GM18511 (cell line): ENCODE measurements around the gene ROBO1.
"Not testable (repeated sequence)": the region's sequence is repeated elsewhere in the genome, so short reads cannot be mapped to it uniquely, and the experiment has no call there.

Source experiments
- ATAC-seq: cut with Tn5 transposase; IDR thresholded peaks from one replicate; pipeline ENCODE4 v1.9.1; 2021; ENCODE audit warnings: mild to moderate bottlenecking, moderate library complexity; ENCODE audit not compliant: unreplicated experiment

The ROBO1 gene

DNA sequence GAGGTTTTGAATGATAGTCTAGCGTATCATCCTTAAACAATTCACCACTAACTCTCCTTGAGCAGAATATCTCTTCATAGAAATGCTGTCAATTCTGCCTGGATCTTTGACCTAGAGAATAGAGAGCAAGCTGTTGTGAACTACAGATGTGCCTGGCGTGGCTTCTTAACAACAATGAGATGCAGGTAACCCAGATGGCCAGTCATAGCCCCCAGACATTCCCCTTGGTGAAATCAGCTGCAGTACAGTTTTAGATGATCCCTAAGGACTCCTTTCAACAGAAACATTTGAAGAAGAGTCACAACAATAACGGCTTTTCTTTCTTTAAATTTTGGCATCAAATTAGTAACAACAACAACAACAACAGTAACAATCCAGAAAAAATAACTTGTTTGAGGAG, 1041.3 kb downstream of the ROBO1 start:
- ATAC-seq: no peak

DNA sequence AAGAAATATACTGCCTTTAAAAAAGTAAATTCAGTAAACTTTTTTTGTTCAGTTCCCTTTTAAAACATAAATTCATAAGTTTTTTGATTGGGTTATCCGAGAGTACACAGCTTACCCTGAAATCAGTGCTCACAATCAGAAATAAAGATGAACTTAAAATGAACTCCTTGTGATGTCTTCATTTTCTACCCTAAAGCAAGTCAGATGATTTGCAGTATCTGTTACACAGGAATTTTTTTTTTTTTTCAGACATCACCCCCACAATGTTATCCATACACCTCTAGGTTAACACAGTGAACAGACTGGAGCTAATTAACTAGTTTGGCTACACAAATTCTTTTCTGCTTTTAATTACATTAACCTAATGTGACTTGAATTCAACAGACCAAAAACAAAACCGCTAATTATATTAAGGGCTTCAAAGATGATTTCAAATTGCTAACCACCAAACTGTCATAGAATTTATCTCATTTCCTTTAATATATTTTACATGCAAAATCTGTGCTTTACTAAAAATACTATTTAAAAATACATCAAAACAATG, 1042.0 kb downstream of the ROBO1 start:
- ATAC-seq: no peak

DNA sequence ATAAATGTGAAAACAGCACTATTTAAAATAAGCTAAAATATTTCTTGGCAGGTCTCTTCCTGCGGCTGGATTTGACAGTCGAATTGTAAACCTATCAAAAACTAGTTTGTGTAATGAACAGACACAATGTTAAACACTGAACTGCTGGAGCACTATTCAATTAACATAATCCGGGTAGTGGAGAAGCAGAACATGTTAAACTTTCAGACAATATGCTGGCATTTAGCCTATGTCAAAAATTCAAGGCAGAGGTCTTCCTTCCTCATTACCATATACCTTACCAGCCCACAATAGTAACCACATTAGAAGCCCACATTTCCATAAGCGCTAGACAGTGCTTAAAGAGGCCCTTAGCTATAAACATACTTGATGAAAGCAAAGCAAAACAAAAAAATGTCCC, 1042.9 kb downstream of the ROBO1 start:
- ATAC-seq: no peak

DNA sequence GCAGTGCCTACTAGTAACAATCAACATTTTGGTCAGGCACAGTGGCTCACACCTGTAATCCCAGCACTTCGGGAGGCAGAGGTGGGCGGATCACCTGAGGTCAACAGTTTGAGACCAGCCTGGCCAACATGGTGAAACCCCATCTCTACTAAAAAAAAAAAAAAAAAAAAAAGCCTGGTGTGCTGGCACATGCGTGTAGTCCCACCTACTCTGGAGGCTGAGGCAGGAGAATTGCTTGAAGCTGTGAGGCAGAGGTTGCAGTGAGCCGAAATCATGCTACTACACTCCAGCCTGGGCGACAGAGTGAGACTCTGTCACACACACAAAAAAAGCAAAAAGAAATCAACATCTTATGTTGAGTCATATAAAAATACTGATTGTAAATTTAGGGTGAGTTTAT, 1043.4 kb downstream of the ROBO1 start:
- ATAC-seq: not testable (repeated sequence)

DNA sequence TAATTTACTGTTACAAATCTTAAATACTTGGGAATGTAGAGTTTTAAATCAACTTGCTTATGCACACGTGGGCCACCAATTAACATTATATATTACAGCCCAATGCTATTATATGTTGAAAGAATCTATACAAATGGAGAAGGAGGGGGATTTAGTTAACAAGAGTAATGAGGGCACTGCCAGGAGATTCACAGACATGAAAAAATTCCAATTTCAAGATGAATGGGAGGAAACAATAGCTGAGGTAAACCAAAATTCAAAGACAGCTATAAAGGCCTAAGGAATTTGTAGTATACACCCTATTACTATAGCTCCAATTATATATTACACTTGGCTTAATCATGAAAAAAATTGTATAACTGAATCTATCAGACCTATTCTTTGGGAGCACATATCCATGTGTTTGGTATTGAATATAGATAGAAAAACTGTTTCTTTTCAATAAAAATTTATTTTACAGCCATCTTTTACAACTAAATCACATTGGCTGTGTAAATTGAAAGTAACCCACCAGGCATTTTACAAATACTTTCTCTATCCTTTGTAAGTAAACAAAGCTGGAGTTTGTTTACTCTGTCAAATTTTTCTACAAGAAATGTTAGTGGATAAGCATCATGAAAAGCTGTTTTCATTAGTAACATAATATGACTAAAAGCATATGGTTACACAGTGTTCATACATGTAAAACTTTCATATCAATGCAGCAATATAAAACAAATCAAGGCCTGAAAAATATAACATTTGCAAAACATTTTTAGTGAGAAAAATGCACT, 1045.8 kb downstream of the ROBO1 start:
- ATAC-seq: no peak

DNA sequence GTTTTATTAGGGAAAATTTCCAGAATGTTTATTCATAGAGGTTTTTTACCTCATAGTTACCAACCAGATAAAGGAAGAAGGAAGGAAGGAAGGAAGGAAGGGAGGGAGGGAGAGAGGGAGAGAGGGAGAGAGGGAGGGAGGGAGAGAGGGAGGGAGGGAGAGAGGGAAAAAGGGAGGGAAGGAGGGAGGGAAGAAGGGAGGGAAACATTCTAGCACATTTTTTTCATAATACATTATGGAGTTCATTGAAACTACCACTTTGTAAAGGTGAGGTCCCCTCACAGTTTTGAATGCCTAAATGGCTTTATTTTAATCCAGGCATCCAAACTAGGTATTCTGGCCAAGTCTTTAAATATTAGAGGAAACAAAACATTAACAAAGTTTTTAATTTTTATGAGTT, 1049.1 kb downstream of the ROBO1 start:
- ATAC-seq: no peak

GRCh38 chr3:78717041-78717440, 1050.8 kb downstream of the ROBO1 start:
- no peak for ATAC-seq

GRCh38 chr3:78712941-78713340, 1054.9 kb downstream of the ROBO1 start:
- no peak for ATAC-seq

DNA sequence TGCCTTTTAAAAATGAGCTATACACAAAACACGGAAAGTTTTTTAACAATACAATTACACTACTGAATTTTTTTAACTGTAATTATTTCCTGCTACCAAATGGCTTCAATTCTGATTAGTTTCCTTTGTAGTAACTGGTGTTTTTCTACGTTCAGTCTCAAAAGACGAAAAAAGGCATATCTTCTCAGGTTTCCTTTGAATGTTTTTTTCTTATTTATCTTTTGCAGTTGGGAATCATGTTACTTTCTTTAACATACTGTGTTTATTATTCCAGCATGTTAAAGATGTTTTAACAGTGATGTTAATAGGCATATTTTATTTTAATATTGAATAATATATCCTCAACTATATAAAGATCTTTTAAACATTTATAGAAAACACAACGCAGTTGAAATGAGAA, 1055.5 kb downstream of the ROBO1 start:
- ATAC-seq: no peak

GRCh38 chr3:78708565-78709073, 1059.2 kb downstream of the ROBO1 start:
- no peak for ATAC-seq

- no peak for ATAC-seq
Measured at GRCh38 chr3:78707609-78708008, 1060.2 kb downstream of the ROBO1 start.

DNA sequence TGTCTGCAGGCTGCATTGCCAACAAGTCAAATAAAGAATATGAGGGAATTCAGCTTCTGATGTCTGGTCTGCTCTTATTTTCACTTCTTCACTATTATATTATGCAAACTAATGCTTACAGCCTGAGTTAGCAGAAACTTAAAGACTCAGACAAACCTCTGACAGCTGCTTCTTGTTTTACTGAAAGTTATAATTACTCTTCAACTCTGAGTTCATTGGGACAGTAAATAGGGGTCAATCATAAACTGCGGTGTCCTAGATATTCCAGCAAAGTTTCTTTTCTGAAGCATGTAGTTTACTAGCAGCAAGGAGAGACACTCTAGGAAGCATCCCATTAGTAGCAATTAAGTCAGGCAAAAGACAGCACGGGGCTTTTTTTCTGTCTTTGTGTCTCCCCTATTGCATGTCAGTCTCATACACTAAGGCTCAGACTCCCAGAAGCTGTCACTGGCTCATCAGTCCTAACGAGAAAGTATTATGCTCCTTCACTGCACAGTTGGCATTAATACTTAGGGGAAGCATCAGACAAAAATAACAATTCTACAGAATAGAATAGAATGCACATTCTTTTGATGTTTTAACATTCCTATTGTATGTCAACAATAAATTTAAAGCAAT, 1060.8 kb downstream of the ROBO1 start:
- ATAC-seq: no peak

DNA sequence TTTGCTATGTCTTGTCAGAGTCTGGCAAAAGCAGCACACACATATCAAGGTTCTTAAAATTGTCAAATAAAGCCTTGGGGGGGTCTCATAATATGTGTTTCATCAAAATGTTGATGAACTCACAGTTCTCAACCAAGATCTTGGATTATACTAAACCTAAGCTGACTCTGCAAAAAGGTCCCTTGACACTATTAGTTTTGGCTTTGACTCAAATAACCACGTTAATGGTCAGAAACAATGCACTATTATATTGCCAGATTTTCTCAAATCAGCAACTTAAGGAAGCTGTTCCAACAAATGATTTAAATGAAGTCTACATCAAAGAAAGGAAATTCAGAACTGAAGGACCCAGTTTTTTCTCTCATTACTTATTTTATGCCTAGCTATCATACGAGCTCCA, 1063.9 kb downstream of the ROBO1 start:
- ATAC-seq: no peak

- ATAC-seq: no peak
Measured at GRCh38 chr3:78701537-78701936, 1066.3 kb downstream of the ROBO1 start.

- ATAC-seq: no peak
Measured at GRCh38 chr3:78698431-78698830, 1069.4 kb downstream of the ROBO1 start.

DNA sequence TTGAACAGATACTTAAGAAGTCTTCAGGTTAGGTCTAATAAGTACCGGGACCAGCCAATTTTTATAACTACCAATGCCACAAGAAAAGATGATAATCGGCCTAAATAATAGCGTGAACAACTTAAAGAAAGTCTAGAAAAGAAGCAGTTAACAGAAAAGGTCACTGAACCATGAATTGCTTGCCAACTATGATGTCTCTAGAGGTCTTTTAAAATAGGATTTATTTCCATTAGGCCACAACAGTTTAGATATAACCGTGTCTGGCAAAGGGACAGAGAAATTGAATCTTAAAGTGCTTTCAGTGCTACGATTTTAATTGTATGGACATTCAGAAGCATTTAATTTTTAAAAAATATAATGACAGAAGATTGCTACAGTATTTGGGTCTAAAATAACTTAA, 1070.4 kb downstream of the ROBO1 start:
- ATAC-seq: no peak

- no peak for ATAC-seq
Measured at GRCh38 chr3:78690766-78691165, 1077.0 kb downstream of the ROBO1 start.

GRCh38 chr3:78689378-78689777, 1078.4 kb downstream of the ROBO1 start:
- no peak for ATAC-seq

DNA sequence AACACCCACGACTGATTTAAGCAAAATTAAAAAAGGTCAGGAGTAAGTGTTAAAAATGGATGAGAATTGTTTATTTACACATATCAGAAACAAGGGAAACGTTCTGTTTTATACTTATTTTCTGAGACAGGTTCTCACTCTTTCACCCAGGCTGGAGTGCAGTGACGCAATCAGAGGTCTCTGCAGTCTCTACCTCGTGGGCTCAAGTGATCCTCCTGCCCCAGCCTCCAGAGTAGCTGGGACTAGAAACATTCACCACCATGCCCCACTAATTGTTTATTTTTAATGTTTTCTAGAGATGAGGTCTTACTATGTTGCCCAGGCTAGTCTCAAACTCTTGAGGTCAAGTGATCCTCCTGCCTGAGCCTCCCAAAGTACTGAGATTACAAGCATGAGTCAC, 1080.3 kb downstream of the ROBO1 start:
- no peak for ATAC-seq

DNA sequence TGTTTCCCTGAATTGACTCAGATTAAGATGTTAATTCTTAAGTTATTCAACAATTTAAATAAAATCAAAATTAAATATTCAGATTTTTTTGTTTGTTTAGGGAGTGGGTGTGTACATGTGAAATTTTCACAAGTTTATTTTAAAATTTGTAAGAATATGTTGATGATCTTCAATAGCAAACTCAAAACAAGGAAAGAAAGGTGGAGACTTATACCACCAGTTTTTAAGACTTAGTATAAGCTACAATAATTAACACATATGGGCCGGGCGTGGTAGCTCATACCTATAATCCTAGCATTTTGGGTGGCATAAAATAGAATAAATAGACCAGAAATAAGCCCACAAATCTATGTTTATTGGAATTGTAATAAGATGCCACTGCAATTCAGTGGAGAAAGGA, 1084.5 kb downstream of the ROBO1 start:
- ATAC-seq: no peak

DNA sequence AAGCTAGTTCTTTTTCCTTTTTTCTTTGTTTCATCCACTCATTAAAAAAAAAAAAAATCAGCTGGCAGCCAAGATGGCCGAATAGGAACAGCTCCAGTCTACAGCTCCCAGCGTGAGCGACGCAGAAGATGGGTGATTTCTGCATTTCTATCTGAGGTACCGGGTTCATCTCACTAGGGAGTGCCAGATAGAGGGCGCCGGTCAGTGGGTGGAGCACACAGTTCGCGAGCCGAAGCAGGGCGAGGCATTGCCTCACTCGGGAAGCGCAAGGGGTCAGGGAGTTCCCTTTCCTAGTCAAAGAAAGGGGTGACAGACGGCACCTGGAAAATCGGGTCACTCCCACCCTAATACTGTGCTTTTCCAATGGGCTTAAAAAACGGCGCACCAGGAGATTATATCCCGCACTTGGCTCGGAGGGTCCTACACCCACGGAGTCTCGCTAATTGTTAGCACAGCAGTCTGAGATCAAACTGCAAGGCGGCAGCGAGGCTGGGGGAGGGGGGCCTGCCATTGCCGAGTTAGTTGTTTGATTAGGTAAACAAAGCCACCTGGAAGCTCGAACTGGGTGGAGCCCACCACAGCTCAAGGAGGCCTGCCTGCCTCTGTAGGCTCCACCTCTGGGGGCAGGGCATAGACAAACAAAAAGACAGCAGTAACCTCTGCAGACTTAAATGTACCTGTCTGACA, 1092.5 kb downstream of the ROBO1 start:
- ATAC-seq: not testable (repeated sequence)

DNA sequence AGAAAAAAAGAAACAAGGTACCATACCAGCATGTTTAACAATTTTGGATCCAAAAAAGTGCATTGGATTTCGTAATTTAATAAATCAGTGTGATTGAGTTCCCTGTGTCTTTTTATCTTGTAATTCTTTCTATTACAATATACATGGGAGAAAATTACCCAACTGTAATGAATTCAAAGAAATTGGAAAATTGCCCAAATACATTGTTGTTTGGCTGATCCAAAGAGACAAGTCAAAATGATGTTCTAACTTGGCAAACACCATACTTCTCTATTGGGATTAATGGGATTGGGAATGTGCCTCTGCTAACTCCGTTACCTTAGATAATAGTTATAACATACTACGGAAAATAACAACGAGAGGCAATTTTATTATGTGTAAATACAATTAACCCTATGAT, 1097.1 kb downstream of the ROBO1 start:
- no peak for ATAC-seq
